Body of pancreas (tissue), 4 donors: Measurements from ENCODE around the gene CXXC5. TPM values are rescaled to one million over a fixed set of nuclear protein-coding genes. Genes with fewer than 3 reads are reported as not detected.
A peak's percentile ranks its signal among the peaks of the same experiment; 100 is the strongest.
"Not testable (repeated sequence)": the region's sequence is repeated elsewhere in the genome, so short reads cannot be mapped to it uniquely, and the experiment has no call there.

Experiments
- ATAC-seq: fragments of 150-250 bp; one replicate; pipeline ENCODE4 v1.9.1; 2016
- DNase-seq, 4 donors: peaks; one replicate each; pipeline ENCODE4 v3.0.0-alpha.2; 2019
- H3K27ac ChIP-seq, 4 donors: fragments of 200-600 bp; sonication (generic); 1 replicate in 3 of 4; 2 replicates in 1 of 4; pipeline versions ENCODE4 v1.5.1 to v1.6.1; 2016 to 2019; ENCODE audit warnings: mild to moderate bottlenecking in 1 of 4, mixed read lengths in 1 of 4, moderate library complexity in 1 of 4
- H3K27me3 ChIP-seq, 2 donors: fragments of 200-600 bp; sonication (generic); one replicate each; pipeline ENCODE4 v1.6.0; 2016; ENCODE audit warnings: mild to moderate bottlenecking in 1 of 2
- H3K36me3 ChIP-seq, 2 donors: fragments of 200-600 bp; sonication (generic); replicated peaks in 1 of 2; 2 replicates each; pipeline ENCODE4 v1.5.1; 2016; ENCODE audit warnings: low read depth in 2 of 2; ENCODE audit not compliant: insufficient read depth in 1 of 2
- H3K4me1 ChIP-seq: fragments of 200-600 bp; sonication (generic); one replicate; pipeline ENCODE4 v1.6.0; 2016
- H3K4me3 ChIP-seq, 2 donors: fragments of 200-600 bp; sonication (generic); 1 replicate in 1 of 2; 2 replicates in 1 of 2; pipeline ENCODE4 v1.5.1; 2016 to 2019
- H3K9me3 ChIP-seq, 3 donors: fragments of 200-600 bp; sonication (generic); 1 replicate in 2 of 3; 2 replicates in 1 of 3; pipeline ENCODE4 v1.5.1; 2016
- CTCF ChIP-seq, 7 experiments: fragments of 450-650 bp in 4 of 7; fragments of 200-600 bp in 3 of 7; sonication (generic) in 3 of 7; IDR thresholded peaks; one replicate each; pipeline ENCODE4 v1.5.1; 2016 to 2019; ENCODE audit warnings: antibody characterized with exemption in 7 of 7
- POLR2A ChIP-seq, 3 donors: fragments of 450-650 bp; IDR thresholded peaks; one replicate each; pipeline ENCODE4 v1.6.1; 2016; ENCODE audit warnings: antibody characterized with exemption in 3 of 3, mild to moderate bottlenecking in 2 of 3
- WGBS, 2 donors: methylation state at CpG; one replicate each; pipeline ENCODE4 v1.1.5; 2017; 5-methylcytosine and 5-hydroxymethylcytosine counted together
- intact Hi-C: fragments of 100-400 bp; cut with DNase I; formaldehyde crosslinking; loops from one replicate; pipeline ENCODE4 v1.15.1; 2023
- total RNA-seq, 2 donors: library from RNA; depleted of rRNA; stranded (reverse); fragments of >200 nt; gene quantifications; one replicate each; pipeline ENCODE4 v1.1.0, GENCODE V29; 2016

Gene CXXC5
- total RNA-seq, 2 donors from 2014 or later = 86.6 to 87.7 TPM

GRCh38 chr5:139710319-139711066, 62.3 kb downstream of the CXXC5 start:
- H3K9me3 ChIP-seq = no peaks in the 10 kb centered on the region
- TF ChIP-seq CTCF (IDR thresholded peaks at IDR 0.05) = peak in 1 of 7 experiments; percentile 4
- no peak for TF ChIP-seq POLR2A (IDR thresholded peaks at IDR 0.05)
- H3K4me1 ChIP-seq = peaks cover 37% of the 10 kb centered on the region
- 28 to 32% methylated on average over 51 to 59 of the region's 60 CpGs for WGBS, 2 donors
- DNase-seq = peak; percentile 59 to 76 (median 72)
- intact Hi-C loops = loop anchor here (5.0 kb wide), 1 partner anchor 52 kb away; no protein-coding TSS in a partner anchor
- H3K36me3 ChIP-seq = no peaks in the 10 kb centered on the region
- H3K27me3 ChIP-seq = no peaks in the 10 kb centered on the region
- no peak overlapping the region for H3K4me3 ChIP-seq
- peak overlapping the region in 3 of 4 donors; percentile 8 to 42 (median 10) for H3K27ac ChIP-seq
- ATAC-seq = peak; percentile 26

GRCh38 chr5:139711067-139711905, 63.1 kb downstream of the CXXC5 start:
- Histone ChIP-seq H3K27me3 (no peaks in the 10 kb centered on the region), H3K36me3 (no peaks in the 10 kb centered on the region), H3K4me3 (no peak overlapping the region), H3K9me3 (no peaks in the 10 kb centered on the region), H3K4me1 (peaks cover 37% of the 10 kb centered on the region), H3K27ac (peak overlapping the region in 2 of 4 donors; percentile 10 to 42)
- 2 to 3% methylated on average over 23 to 68 of the region's 68 CpGs for WGBS, 2 donors
- intact Hi-C loops = loop anchor here (5.0 kb wide), 1 partner anchor 51 kb away; no protein-coding TSS in a partner anchor
- peak; percentile 31 for ATAC-seq
- peak in 1 of 7 experiments; percentile 2 for TF ChIP-seq CTCF (IDR thresholded peaks at IDR 0.05)
- no peak for TF ChIP-seq POLR2A (IDR thresholded peaks at IDR 0.05)
- peak in 3 of 4 donors; percentile 40 to 51 (median 43) for DNase-seq

GRCh38 chr5:139711906-139712224, 63.7 kb downstream of the CXXC5 start:
- no peaks in the 10 kb centered on the region for H3K9me3 ChIP-seq
- DNase-seq (peak in 2 of 4 donors; percentile 39 to 43), ATAC-seq (no peak)
- H3K4me1 ChIP-seq = peaks cover 37% of the 10 kb centered on the region
- no peaks in the 10 kb centered on the region for H3K27me3 ChIP-seq
- no peak overlapping the region for H3K4me3 ChIP-seq
- no peaks in the 10 kb centered on the region for H3K36me3 ChIP-seq
- H3K27ac ChIP-seq = no peak overlapping the region
- WGBS, 2 donors = 28% methylated on average over 19 of the region's 19 CpGs; no CpG with 5 or more reads in 1 of the 2 donors
- intact Hi-C loops = loop anchor here (5.0 kb wide), 1 partner anchor 50 kb away; no protein-coding TSS in a partner anchor
- TF ChIP-seq CTCF (IDR thresholded peaks at IDR 0.05) (no peak), POLR2A (IDR thresholded peaks at IDR 0.05) (no peak)

- no peaks in the 10 kb centered on the region for H3K9me3 ChIP-seq
- ATAC-seq = no peak
Observed at GRCh38 chr5:139712412-139712811, 64.3 kb downstream of the CXXC5 start.

GRCh38 chr5:139713898-139714297, 65.7 kb downstream of the CXXC5 start:
- H3K4me3 ChIP-seq, H3K36me3 ChIP-seq, ATAC-seq, H3K9me3 ChIP-seq, DNase-seq, H3K27ac ChIP-seq, H3K27me3 ChIP-seq: not testable (repeated sequence)
- WGBS, 2 donors = 95 to 98% methylated on average over 5 to 12 of the region's 12 CpGs
- intact Hi-C loops = loop anchor here (5.0 kb wide), 1 partner anchor 48 kb away; no protein-coding TSS in a partner anchor
- H3K4me1 ChIP-seq = peaks cover 28% of the 10 kb centered on the region

More at GRCh38 chr5:139712412-139712811, 64.3 kb downstream of the CXXC5 start:
- H3K4me1 ChIP-seq = peaks cover 37% of the 10 kb centered on the region
- no peaks in the 10 kb centered on the region for H3K27me3 ChIP-seq
- no peak for DNase-seq
- intact Hi-C loops = loop anchor here (5.0 kb wide), 1 partner anchor 50 kb away; no protein-coding TSS in a partner anchor
- H3K27ac ChIP-seq = no peak overlapping the region
- H3K36me3 ChIP-seq = no peaks in the 10 kb centered on the region
- TF ChIP-seq POLR2A (IDR thresholded peaks at IDR 0.05) = no peak
- no peak for TF ChIP-seq CTCF (IDR thresholded peaks at IDR 0.05)
- H3K4me3 ChIP-seq = no peak overlapping the region
- 87% methylated on average over 4 to 5 of the region's 5 CpGs for WGBS, 2 donors
